Chondrocyte (in vitro differentiated cells): Measurements from ENCODE around the gene RASL10A. TPM values are rescaled to one million over a fixed set of nuclear protein-coding genes. Genes with fewer than 3 reads are reported as not detected.

ENCODE experiments used
- DNase-seq: peaks from one replicate; pipeline ENCODE4 v3.0.0; 2021; ENCODE audit warnings: mixed read lengths, low spot score
- H3K27ac Mint-ChIP-seq: one replicate; pipeline ENCODE4 v1.8.0; 2021; ENCODE audit warnings: mild to moderate bottlenecking, moderate library complexity, mixed read lengths; ENCODE audit not compliant: unreplicated experiment
- H3K27me3 Mint-ChIP-seq: 2 replicates; pipeline ENCODE4 v1.8.0; 2021; ENCODE audit warnings: low read depth, mixed read lengths
- H3K36me3 Mint-ChIP-seq: 2 replicates; pipeline ENCODE4 v1.8.0; 2021; ENCODE audit warnings: low read depth, mixed read lengths
- H3K4me1 Mint-ChIP-seq: 2 replicates; pipeline ENCODE4 v1.8.0; 2021; ENCODE audit warnings: low read depth, mild to moderate bottlenecking, mixed read lengths
- H3K4me3 Mint-ChIP-seq: one replicate; pipeline ENCODE4 v1.8.0; 2021; ENCODE audit warnings: mild to moderate bottlenecking, moderate library complexity, mixed read lengths; ENCODE audit not compliant: unreplicated experiment
- H3K9me3 Mint-ChIP-seq: 2 replicates; pipeline ENCODE4 v1.8.0; 2021; ENCODE audit warnings: low read depth, mixed read lengths
- CTCF ChIP-seq: fragments of 200-600 bp; sonication (generic); IDR thresholded peaks from 2 replicates; pipeline ENCODE4 v1.5.0; 2021; ENCODE audit warnings: antibody characterized with exemption, mild to moderate bottlenecking, moderate library complexity
- microRNA-seq: library from miRNA; unstranded; fragments of <30 nt; microRNA quantifications from one replicate; pipeline ENCODE4 v1.2.0, GENCODE V29; 2020; ENCODE audit warnings: borderline number of aligned reads
- total RNA-seq: library from RNA; stranded (reverse); gene quantifications from 3 replicates; pipeline ENCODE4 v1.2.1, GENCODE V29; 2021

RASL10A gene
- total RNA-seq, 1 donor from 2014 or later: 0.27 TPM

- H3K4me1 Mint-ChIP-seq: peaks cover 50% of the 10 kb centered on the region
- H3K27ac Mint-ChIP-seq: peak overlapping the region; percentile 100
- no peaks in the 10 kb centered on the region for H3K27me3 Mint-ChIP-seq
- peaks cover 11% of the 10 kb centered on the region for H3K36me3 Mint-ChIP-seq
- no peak for DNase-seq
- peak overlapping the region; percentile 88 for H3K4me3 Mint-ChIP-seq
- no peaks in the 10 kb centered on the region for H3K9me3 Mint-ChIP-seq
- no peak for TF ChIP-seq CTCF
Measured at GRCh38 chr22:29267462-29267857, 48.0 kb downstream of the RASL10A start.

GRCh38 chr22:29266564-29267461, 48.7 kb downstream of the RASL10A start:
- Mint-ChIP-seq H3K36me3 (peaks cover 8% of the 10 kb centered on the region), H3K4me1 (peaks cover 43% of the 10 kb centered on the region), H3K27ac (peak overlapping the region; percentile 100), H3K9me3 (no peaks in the 10 kb centered on the region), H3K27me3 (no peaks in the 10 kb centered on the region), H3K4me3 (peak overlapping the region; percentile 88)
- no peak for TF ChIP-seq CTCF
- DNase-seq: no peak

- Mint-ChIP-seq H3K36me3 (peaks cover 7% of the 10 kb centered on the region), H3K4me1 (peaks cover 34% of the 10 kb centered on the region), H3K27ac (peak overlapping the region; percentile 100), H3K4me3 (peak overlapping the region; percentile 88), H3K9me3 (no peaks in the 10 kb centered on the region), H3K27me3 (no peaks in the 10 kb centered on the region)
- TF ChIP-seq CTCF: no peak
- DNase-seq: no peak
Measured at GRCh38 chr22:29265929-29266328, 49.6 kb downstream of the RASL10A start.

DNA sequence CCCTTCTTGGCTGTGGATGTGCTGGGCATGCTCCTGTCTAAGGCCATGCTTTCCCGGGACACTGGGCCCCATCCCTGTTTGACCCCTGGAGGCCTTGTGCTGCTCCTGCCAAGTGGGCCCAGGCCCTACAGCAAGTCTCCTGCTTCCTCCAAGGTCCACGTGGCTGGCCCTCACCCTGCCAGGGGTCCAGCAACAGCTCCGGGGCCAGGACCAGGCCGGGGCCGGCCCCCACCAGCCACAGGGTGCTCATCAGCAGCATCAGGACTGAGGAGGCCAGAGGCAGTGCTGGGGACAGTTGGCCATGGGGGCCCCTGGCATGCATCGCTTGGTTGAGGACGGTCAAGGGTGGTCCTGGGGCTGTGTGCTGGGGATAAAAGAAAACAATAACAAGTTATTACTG, 50.2 kb downstream of the RASL10A start:
- Mint-ChIP-seq H3K27me3 (no peaks in the 10 kb centered on the region), H3K4me3 (no peak overlapping the region), H3K36me3 (peaks cover 5% of the 10 kb centered on the region), H3K4me1 (peaks cover 28% of the 10 kb centered on the region), H3K9me3 (no peaks in the 10 kb centered on the region), H3K27ac (no peak overlapping the region)
- TF ChIP-seq CTCF: no peak
- DNase-seq: no peak

- no peak for TF ChIP-seq CTCF
- no peak for DNase-seq
- Mint-ChIP-seq H3K27me3 (no peaks in the 10 kb centered on the region), H3K4me3 (no peak overlapping the region), H3K4me1 (peaks cover 14% of the 10 kb centered on the region), H3K27ac (no peak overlapping the region), H3K9me3 (no peaks in the 10 kb centered on the region), H3K36me3 (peaks cover 8% of the 10 kb centered on the region)
Measured at GRCh38 chr22:29263791-29264276, 51.7 kb downstream of the RASL10A start.

Small RNA genes lying within 50 kb of the gene (microRNA-seq; reads per million reads assigned to microRNA genes)
- gene MIR3653: 11.1 reads per million, percentile 24 among the genes with 10 or more reads in this experiment

Other genes with a start within 250 kb of the RASL10A start
- gene KREMEN1, start 242.7 kb downstream of the RASL10A start, total RNA-seq: 5.0 to 7.3 TPM (median 7.3 TPM) in 3 replicates
- gene EMID1, start 109.8 kb downstream of the RASL10A start, total RNA-seq: 0.33 to 0.41 TPM in 2 of 3 replicates, not detected in the other
- gene RHBDD3, start 47.7 kb downstream of the RASL10A start, total RNA-seq: 29.5 to 37.6 TPM (median 30.9 TPM) in 3 replicates
- 139 to 205 TPM (median 144 TPM) in 3 replicates for gene EWSR1, start 47.4 kb downstream of the RASL10A start, total RNA-seq
- gene GAS2L1, start 9.0 kb downstream of the RASL10A start, total RNA-seq: 34.5 to 35.6 TPM (median 34.8 TPM) in 3 replicates
- gene AP1B1, start 72.9 kb upstream of the RASL10A start, total RNA-seq: 42.0 to 55.6 TPM (median 45.7 TPM) in 3 replicates
- gene RFPL1, start 122.9 kb upstream of the RASL10A start, total RNA-seq: not detected in 3 replicates
- gene NEFH, start 164.5 kb upstream of the RASL10A start, total RNA-seq: 2.8 to 3.5 TPM (median 2.9 TPM) in 3 replicates
- 40.0 to 45.1 TPM (median 42.9 TPM) in 3 replicates for gene THOC5, start 238.1 kb upstream of the RASL10A start, total RNA-seq